GM12878 (cell line): ENCODE results near the gene GRIK5. TPM values are rescaled to one million over a fixed set of nuclear protein-coding genes. Genes with fewer than 3 reads are reported as not detected.

Experiments
- ATAC-seq: fragments of 200-7000 bp; cut with Tn5 transposase; 3 replicates; pipeline ENCODE4 v1.9.1; 2020; ENCODE audit warnings: mild to moderate bottlenecking, moderate library complexity
- BruUV-seq: library from RNA; stranded (reverse); fragments of 400-500 nt; replicated peaks from 2 replicates; lab custom pipeline; 2021; lab: Mats Ljungman, UMichigan
- CTCF ChIA-PET: fragments of 300-600 bp; sonication (Branson Sonifier 250); formaldehyde crosslinking; extraction: SDS; loops from one replicate; lab custom pipeline; 2021; ENCODE audit warnings: inconsistent platforms; lab: Yijun Ruan, JAX
- POLR2A ChIA-PET: fragments of 350-600 bp; formaldehyde crosslinking; extraction: SDS; loops from one replicate; lab custom pipeline; 2021; ENCODE audit warnings: inconsistent platforms; lab: Charles Lee
- RAD21 ChIA-PET: fragments of 300-600 bp; sonication (Branson Sonifier 250); formaldehyde crosslinking; loops from one replicate; lab custom pipeline; 2023; ENCODE audit warnings: antibody characterized with exemption; ENCODE audit not compliant: unreplicated experiment; lab: Charles Lee
- SMC1A ChIA-PET: fragments of 300-600 bp; sonication (Branson Sonifier 250); formaldehyde crosslinking; loops from one replicate; lab custom pipeline; 2023; ENCODE audit not compliant: unreplicated experiment, uncharacterized antibody; lab: Charles Lee
- DNase-seq: peaks from one replicate; pipeline ENCODE4 v3.0.0-alpha.2; 2011; ENCODE audit warnings: low read depth, low spot score
- FAIRE-seq: peaks from 3 replicates; lab custom pipeline; 2011; peaks lifted over from hg19 to GRCh38; lab: Jason Lieb, UNC
- H2AFZ ChIP-seq: 2 replicates; pipeline ENCODE4 v1.6.0; 2011; ENCODE audit warnings: low read depth, low read length, control low read depth; ENCODE audit not compliant: control insufficient read depth
- H3K27ac ChIP-seq: 2 replicates; pipeline ENCODE4 v1.5.1; 2011; ENCODE audit warnings: control low read depth; ENCODE audit not compliant: control insufficient read depth, insufficient read depth
- H3K27me3 ChIP-seq, 2 experiments: replicated peaks in 1 of 2; 2 replicates each; pipeline versions ENCODE4 v1.6.0 to v1.6.1; 2011; ENCODE audit warnings: low read length in 1 of 2; ENCODE audit not compliant: control insufficient read depth in 2 of 2, insufficient read depth in 2 of 2
- H3K36me3 ChIP-seq, 2 experiments: 2 replicates each; pipeline ENCODE4 v1.5.1; 2011; ENCODE audit warnings: low read length in 1 of 2; ENCODE audit not compliant: control insufficient read depth in 2 of 2, insufficient read depth in 2 of 2
- H3K4me1 ChIP-seq: 2 replicates; pipeline ENCODE4 v1.6.1; 2011; ENCODE audit warnings: mild to moderate bottlenecking, low read length, moderate library complexity, mixed read lengths; ENCODE audit not compliant: control insufficient read depth, insufficient read depth
- H3K4me2 ChIP-seq: 2 replicates; pipeline ENCODE4 v1.6.0; 2011; ENCODE audit warnings: control low read depth; ENCODE audit not compliant: control insufficient read depth, insufficient read depth
- H3K4me3 ChIP-seq: fragments of 200-600 bp; sonication (generic); 2 replicates; pipeline ENCODE4 v1.5.1; 2016
- H3K79me2 ChIP-seq: 2 replicates; pipeline ENCODE4 v1.6.0; 2011; ENCODE audit warnings: low read length; ENCODE audit not compliant: control insufficient read depth, insufficient read depth
- H3K9ac ChIP-seq: 2 replicates; pipeline ENCODE4 v1.8.0; 2011; ENCODE audit warnings: low read length, control low read depth, mixed read lengths; ENCODE audit not compliant: control insufficient read depth, insufficient read depth
- H3K9me3 ChIP-seq: replicated peaks from 3 replicates; pipeline ENCODE4 v1.5.1; 2011; ENCODE audit warnings: mild to moderate bottlenecking, low read length; ENCODE audit not compliant: control insufficient read depth, insufficient read depth
- H4K20me1 ChIP-seq: 2 replicates; pipeline ENCODE4 v1.6.0; 2011; ENCODE audit not compliant: control insufficient read depth, insufficient read depth
- CUX1 ChIP-seq: IDR thresholded peaks from 2 replicates; pipeline ENCODE4 v1.6.1; 2012; ENCODE audit warnings: improper control_type of control experiment, low read depth, low read length; ENCODE audit not compliant: insufficient replicate concordance
- DPF2 ChIP-seq: fragments of 450-650 bp; IDR thresholded peaks from 2 replicates; pipeline ENCODE4 v1.6.1; 2017; ENCODE audit warnings: mild to moderate bottlenecking
- FOXM1 ChIP-seq: IDR thresholded peaks from 2 replicates; pipeline ENCODE4 v1.6.1; 2012; ENCODE audit warnings: low read depth, mild to moderate bottlenecking, inconsistent platforms, low read length, moderate library complexity
- IRF4 ChIP-seq: IDR thresholded peaks from 2 replicates; pipeline ENCODE4 v1.6.1; 2011; ENCODE audit warnings: low read depth, low read length
- KDM1A ChIP-seq: fragments of 200-600 bp; sonication (generic); IDR thresholded peaks from 2 replicates; pipeline ENCODE4 v1.6.1; 2016; ENCODE audit warnings: borderline replicate concordance
- MEF2A ChIP-seq: IDR thresholded peaks from 2 replicates; pipeline ENCODE4 v1.6.1; 2011; ENCODE audit warnings: low read depth, mild to moderate bottlenecking, low read length, moderate library complexity; ENCODE audit not compliant: insufficient read depth
- SMARCA5 ChIP-seq: fragments of 450-650 bp; IDR thresholded peaks from 2 replicates; pipeline ENCODE4 v1.6.1; 2017; ENCODE audit warnings: mild to moderate bottlenecking
- TARDBP ChIP-seq: IDR thresholded peaks from 2 replicates; pipeline ENCODE4 v1.6.1; 2016; ENCODE audit warnings: borderline replicate concordance
- TCF3 ChIP-seq: IDR thresholded peaks from 2 replicates; pipeline ENCODE4 v1.6.1; 2012; ENCODE audit warnings: low read depth, mild to moderate bottlenecking, low read length, borderline replicate concordance; ENCODE audit not compliant: insufficient read depth
- WGBS: methylation state at CpG from one replicate; pipeline ENCODE4 v1.1.6; 2016; ENCODE audit warnings: low lambda C conversion rate; ENCODE audit not compliant: insufficient replicate concordance, insufficient coverage; ENCODE audit errors: missing lambda C conversion rate; 5-methylcytosine and 5-hydroxymethylcytosine counted together
- in situ Hi-C: fragments of 300-500 bp; cut with MboI; formaldehyde crosslinking; loops from 9 replicates; pipeline ENCODE4 v1.14.3; 2018; ENCODE audit warnings: mixed read lengths
- intact Hi-C: fragments of 100-400 bp; cut with micrococcal nuclease; formaldehyde crosslinking; loops from one replicate; pipeline ENCODE4 v1.14.2; 2022; ENCODE audit not compliant: unreplicated experiment
- polyA plus RNA-seq, 11 experiments: library from polyadenylated mRNA; depleted of rRNA in 4 of 11; unstranded in 6 of 11; stranded (reverse) in 5 of 11; fragments of >200 nt; fragmentation: Nextera tagmentation in 4 of 11; fragmentation: Illumina TruSeq in 1 of 11; extraction: Ambion mirVana in 4 of 11; extraction: Trizol in 1 of 11; gene quantifications; 1 replicate in 1 of 11; 2 replicates in 10 of 11; pipeline versions ENCODE4 v1.2.1 to v1.2.3, GENCODE V29; 2011 to 2016; ENCODE audit warnings: inconsistent platforms in 2 of 11, missing spikeins in 2 of 11, low read depth in 1 of 11
- total RNA-seq, 4 experiments: library from RNA; depleted of rRNA in 3 of 4; stranded (reverse); fragments of >200 nt in 3 of 4; fragmentation: Illumina TruSeq in 1 of 4; extraction: Trizol in 1 of 4; gene quantifications; 2 replicates each; pipeline versions ENCODE4 v1.2.1 to v1.2.3, GENCODE V29; 2013 to 2021

Gene GRIK5
- total and polyA plus RNA-seq, 10 of the 15 experiments (the other 5 are each of a cell fraction or from before 2014, with no cell fraction given) = 0.03 to 0.23 (median 0.07) TPM; not detected in 3

- ChIA-PET RAD21 (no interaction called here), SMC1A (no interaction called here), POLR2A (no interaction called here), CTCF (no interaction called here)
- Histone ChIP-seq H3K27me3 (peaks cover 0 to 1% of the 10 kb centered on the region in 2 experiments; a peak in 2 of 4 replicates), H4K20me1 (no peaks in the 10 kb centered on the region), H3K9ac (no peak overlapping the region), H3K36me3 (no peaks in the 10 kb centered on the region), H3K4me3 (no peak overlapping the region), H3K79me2 (no peaks in the 10 kb centered on the region), H3K4me1 (peaks cover 3% of the 10 kb centered on the region), H3K27ac (no peak overlapping the region), H3K9me3 (no peaks in the 10 kb centered on the region)
- intact Hi-C loops = no loop called here
- WGBS = 47% methylated on average over 2 of the region's 2 CpGs
- no TSS peak for BruUV-seq
- no peak for ATAC-seq
- no peak for TF ChIP-seq TCF3
- TF ChIP-seq DPF2 = no peak
- TF ChIP-seq KDM1A = no peak
- TF ChIP-seq FOXM1 = no peak
- no peak for TF ChIP-seq MEF2A
- TF ChIP-seq SMARCA5 = no peak
- TF ChIP-seq, all 136 proteins: peak for 0
- Histone ChIP-seq H2AFZ (no peak overlapping the region), H3K4me2 (no peak overlapping the region)
- no peak for FAIRE-seq
- DNase-seq = no peak
- in situ Hi-C loops = no loop called here
Measured at GRCh38 chr19:41990615-41991014, 79.4 kb downstream of the GRIK5 start.

GRCh38 chr19:41990028-41990427 is 80.0 kb downstream of the GRIK5 start:
- Histone ChIP-seq H3K9me3 (no peaks in the 10 kb centered on the region), H4K20me1 (no peaks in the 10 kb centered on the region), H3K36me3 (no peaks in the 10 kb centered on the region), H3K27ac (no peak overlapping the region), H3K4me2 (no peak overlapping the region), H3K79me2 (no peaks in the 10 kb centered on the region), H2AFZ (no peak overlapping the region), H3K4me3 (no peak overlapping the region), H3K27me3 (peaks cover 0 to 1% of the 10 kb centered on the region in 2 experiments; a peak in 2 of 4 replicates), H3K4me1 (peaks cover 3% of the 10 kb centered on the region), H3K9ac (no peak overlapping the region)
- intact Hi-C loops (no loop called here), in situ Hi-C loops (no loop called here)
- BruUV-seq = no TSS peak
- ChIA-PET RAD21 (no interaction called here), POLR2A (no interaction called here), SMC1A (no interaction called here), CTCF (no interaction called here)
- WGBS = 35% methylated on average over 4 of the region's 4 CpGs
- ATAC-seq = no peak
- DNase-seq = no peak
- no peak for FAIRE-seq
- TF ChIP-seq IRF4 = no peak
- no peak for TF ChIP-seq TARDBP
- TF ChIP-seq CUX1 = no peak
- no peak for TF ChIP-seq KDM1A
